ENCODE measurements around the gene ZG16B.

Gene ZG16B

GRCh38 chr16:2825049-2825742 is 4.9 kb upstream of the ZG16B start:
- DNase-seq (ENCODE audit: low spot score) = no peak

- no peak for DNase-seq (ENCODE audit: low spot score)
These were observed 4.2 kb upstream of the ZG16B start for GRCh38 chr16:2825906-2826305.

GRCh38 chr16:2826591-2827373 is 3.3 kb upstream of the ZG16B start:
- no peak for DNase-seq (ENCODE audit: low spot score)

GRCh38 chr16:2827374-2827791 is 2.7 kb upstream of the ZG16B start:
- DNase-seq (ENCODE audit: low spot score) = no peak

GRCh38 chr16:2827831-2828520 is 2.1 kb upstream of the ZG16B start:
- no peak for DNase-seq (ENCODE audit: low spot score)

GRCh38 chr16:2828521-2828840 is 1.6 kb upstream of the ZG16B start:
- no peak for DNase-seq (ENCODE audit: low spot score)

GRCh38 chr16:2828876-2829430 is 1.1 kb upstream of the ZG16B start:
- DNase-seq (ENCODE audit: low spot score) = no peak

GRCh38 chr16:2830355-2830695 is 222 bp downstream of the ZG16B start:
- DNase-seq (ENCODE audit: low spot score) = no peak

- no peak for DNase-seq (ENCODE audit: low spot score)
These were observed 1.1 kb downstream of the ZG16B start for GRCh38 chr16:2831203-2831602.

GRCh38 chr16:2833776-2834175 is 3.7 kb downstream of the ZG16B start:
- DNase-seq (ENCODE audit: low spot score) = no peak

- DNase-seq (ENCODE audit: low spot score) = no peak
These were observed 4.9 kb downstream of the ZG16B start for GRCh38 chr16:2834968-2835367.

GRCh38 chr16:2835638-2836493 is 5.8 kb downstream of the ZG16B start:
- DNase-seq (ENCODE audit: low spot score) = no peak

- no peak for DNase-seq (ENCODE audit: low spot score)
These were observed 6.8 kb downstream of the ZG16B start for GRCh38 chr16:2836646-2837508.

- peak; percentile 66 for DNase-seq (ENCODE audit: low spot score)
These were observed 8.8 kb downstream of the ZG16B start for GRCh38 chr16:2838928-2839327.

- no peak for DNase-seq (ENCODE audit: low spot score)
These were observed 9.7 kb downstream of the ZG16B start for GRCh38 chr16:2839650-2840450.

GRCh38 chr16:2840914-2841313 is 10.8 kb downstream of the ZG16B start:
- no peak for DNase-seq (ENCODE audit: low spot score)

GRCh38 chr16:2841606-2842339 is 11.7 kb downstream of the ZG16B start:
- no peak for DNase-seq (ENCODE audit: low spot score)

GRCh38 chr16:2842340-2843000 is 12.4 kb downstream of the ZG16B start:
- peak; percentile 28 for DNase-seq (ENCODE audit: low spot score)

- no peak for DNase-seq (ENCODE audit: low spot score)
These were observed 13.4 kb downstream of the ZG16B start for GRCh38 chr16:2843526-2843925.
